HEK293T (cell line): ENCODE results near the gene PRICKLE2.

ENCODE experiments used
- ARNT ChIP-seq: fragments of 450-650 bp; IDR thresholded peaks from 2 replicates; pipeline ENCODE4 v1.6.1; 2017; ENCODE audit warnings: mild to moderate bottlenecking
- FOXA1 ChIP-seq: fragments of 450-650 bp; IDR thresholded peaks from 2 replicates; pipeline ENCODE4 v1.6.1; 2016; ENCODE audit warnings: mild to moderate bottlenecking
- FOXK2 ChIP-seq: fragments of 450-650 bp; IDR thresholded peaks from 2 replicates; pipeline ENCODE4 v1.6.1; 2016; ENCODE audit warnings: mild to moderate bottlenecking
- FOXM1 ChIP-seq: fragments of 450-650 bp; IDR thresholded peaks from 2 replicates; pipeline ENCODE4 v1.6.1; 2017; ENCODE audit warnings: mild to moderate bottlenecking, borderline replicate concordance
- SP1 ChIP-seq: fragments of 450-650 bp; IDR thresholded peaks from 2 replicates; pipeline ENCODE4 v1.6.1; 2017
- SUZ12 ChIP-seq: fragments of 450-650 bp; IDR thresholded peaks from 2 replicates; pipeline ENCODE4 v1.6.1; 2016; ENCODE audit warnings: mild to moderate bottlenecking
- TARDBP ChIP-seq: fragments of 450-650 bp; IDR thresholded peaks from 2 replicates; pipeline ENCODE4 v1.6.1; 2016
- ZNF384 ChIP-seq: fragments of 450-650 bp; IDR thresholded peaks from 2 replicates; pipeline ENCODE4 v1.6.1; 2016
- TF ChIP-seq, protein P1 (sequence below): fragments of 450-650 bp; IDR thresholded peaks from 2 replicates; pipeline ENCODE4 v1.6.1; 2016

DNA sequence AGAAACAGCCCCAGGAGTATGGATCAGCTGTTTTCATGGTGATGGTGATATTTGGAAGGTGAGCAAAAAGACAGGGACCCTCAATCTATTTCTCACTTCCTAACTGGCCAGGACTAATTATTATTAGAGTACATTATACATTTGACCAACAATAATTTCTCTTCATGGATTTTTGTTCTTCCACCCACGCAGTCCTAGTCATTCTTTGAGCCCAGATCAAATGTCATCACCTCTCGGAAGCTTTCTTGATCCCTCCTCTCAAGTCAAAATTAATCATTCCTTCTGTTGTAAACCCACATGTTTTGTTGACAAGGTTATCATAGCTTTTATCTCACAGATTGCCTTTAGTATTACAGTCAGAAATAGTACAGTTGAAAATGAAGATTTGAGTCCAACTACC is 29.2 kb upstream of the PRICKLE2 start:
- TF ChIP-seq FOXK2 = no peak
- TF ChIP-seq SUZ12 = no peak
- no peak for TF ChIP-seq ARNT
- TF ChIP-seq SP1 = no peak
- TF ChIP-seq FOXA1 = no peak
- no peak for TF ChIP-seq FOXM1
- TF ChIP-seq ZNF384 = no peak
- TF ChIP-seq TARDBP = no peak
- TF ChIP-seq, protein P1, sequence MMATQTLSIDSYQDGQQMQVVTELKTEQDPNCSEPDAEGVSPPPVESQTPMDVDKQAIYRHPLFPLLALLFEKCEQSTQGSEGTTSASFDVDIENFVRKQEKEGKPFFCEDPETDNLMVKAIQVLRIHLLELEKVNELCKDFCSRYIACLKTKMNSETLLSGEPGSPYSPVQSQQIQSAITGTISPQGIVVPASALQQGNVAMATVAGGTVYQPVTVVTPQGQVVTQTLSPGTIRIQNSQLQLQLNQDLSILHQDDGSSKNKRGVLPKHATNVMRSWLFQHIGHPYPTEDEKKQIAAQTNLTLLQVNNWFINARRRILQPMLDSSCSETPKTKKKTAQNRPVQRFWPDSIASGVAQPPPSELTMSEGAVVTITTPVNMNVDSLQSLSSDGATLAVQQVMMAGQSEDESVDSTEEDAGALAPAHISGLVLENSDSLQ = no peak
